Measurements from ENCODE around the gene RPS15.
"Not testable (repeated sequence)": the region's sequence is repeated elsewhere in the genome, so short reads cannot be mapped to it uniquely, and the experiment has no call there.

RPS15 gene

DNA sequence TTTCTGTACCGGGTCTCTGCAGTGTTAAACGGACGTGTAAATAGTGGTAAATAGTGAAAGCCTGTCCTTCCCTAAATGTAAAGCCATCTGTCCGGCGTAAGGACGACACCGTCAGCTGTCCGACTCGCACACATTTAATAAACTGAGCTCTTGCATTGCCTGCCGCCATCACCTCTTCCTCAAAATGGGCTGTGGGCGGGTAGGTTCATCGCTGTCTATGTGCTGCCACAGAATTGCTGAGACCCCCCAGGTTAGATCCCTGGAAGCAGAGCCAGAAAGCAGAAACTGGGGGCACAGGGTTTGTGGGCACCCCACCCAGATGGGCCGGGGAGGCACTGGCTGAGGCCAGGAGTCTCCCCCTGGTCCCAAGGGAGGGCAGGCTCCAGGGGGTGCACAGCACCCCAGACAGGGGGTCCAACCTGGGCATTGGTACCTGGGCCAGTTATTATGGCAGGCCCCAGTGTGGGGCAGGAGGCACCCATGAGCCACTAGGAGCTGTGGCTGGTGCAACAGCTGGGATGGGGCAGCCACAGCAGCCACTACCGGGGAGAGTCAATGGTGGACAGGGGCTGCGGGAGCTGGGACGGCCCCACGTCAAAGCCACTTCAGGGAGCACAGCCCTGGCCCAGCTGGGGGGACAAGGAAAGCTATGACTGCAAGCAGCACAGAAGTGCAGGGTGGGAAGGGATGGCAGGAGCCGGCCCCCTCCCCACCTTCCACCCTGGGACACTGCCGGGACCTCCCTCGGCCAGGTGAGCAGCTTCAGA is 35.1 kb downstream of the RPS15 start:
- no peak overlapping the region for H3K4me3 ChIP-seq (ENCODE audit: low read depth, low read length)
- no peaks in the 10 kb centered on the region for H3K36me3 ChIP-seq (ENCODE audit: insufficient read depth, low read length)
- H3K79me2 ChIP-seq (ENCODE audit: control insufficient read depth, insufficient read depth, low read length, unreplicated experiment): peaks cover 10% of the 10 kb centered on the region
- H3K4me1 ChIP-seq (ENCODE audit: control insufficient read depth, insufficient read depth, low read length, unreplicated experiment): peaks cover 2% of the 10 kb centered on the region
- no peaks in the 10 kb centered on the region for H3K27me3 ChIP-seq (ENCODE audit: insufficient read depth, low read length)
- no peak overlapping the region for H2AFZ ChIP-seq (ENCODE audit: low read length, unreplicated experiment)
- no peak overlapping the region for H3K27ac ChIP-seq (ENCODE audit: low read depth, low read length)

DNA sequence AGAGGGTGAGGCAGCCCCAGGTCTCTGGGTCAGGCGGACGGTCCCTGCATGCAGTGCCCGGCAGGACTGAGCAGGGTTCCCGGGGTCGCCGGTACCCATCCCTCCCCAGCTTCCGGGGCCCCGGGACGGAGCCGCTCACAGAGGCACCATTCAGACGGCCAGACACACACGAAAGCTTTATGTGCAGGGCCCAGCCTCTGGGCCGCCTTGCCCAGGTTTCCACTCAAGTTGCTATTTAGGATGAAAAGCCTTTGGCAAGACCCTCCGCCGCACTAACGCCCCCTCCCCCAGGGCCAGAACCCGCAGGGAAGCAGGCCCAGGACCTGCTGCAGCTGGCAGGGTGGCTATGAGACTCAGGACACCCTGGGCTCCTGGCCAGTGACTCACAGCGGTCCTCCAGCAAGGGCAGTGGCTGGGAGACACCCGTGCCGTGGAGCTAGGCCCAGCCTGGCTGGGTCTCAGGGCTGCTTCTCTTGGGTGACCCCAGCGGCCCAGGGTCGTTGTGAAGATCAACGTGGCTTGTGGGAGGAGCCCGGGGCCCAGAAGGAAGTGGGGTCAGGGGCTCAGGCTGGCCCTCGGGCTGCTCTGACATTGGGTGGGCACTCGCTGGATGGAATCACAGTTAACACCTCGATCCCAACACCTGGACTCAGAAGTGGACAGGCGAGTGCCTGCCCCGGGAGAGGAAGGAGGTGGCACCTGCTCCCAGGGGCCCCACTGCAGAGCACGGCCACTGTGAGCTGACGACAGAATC is 36.0 kb downstream of the RPS15 start:
- no peaks in the 10 kb centered on the region for H3K27me3 ChIP-seq (ENCODE audit: insufficient read depth, low read length)

DNA sequence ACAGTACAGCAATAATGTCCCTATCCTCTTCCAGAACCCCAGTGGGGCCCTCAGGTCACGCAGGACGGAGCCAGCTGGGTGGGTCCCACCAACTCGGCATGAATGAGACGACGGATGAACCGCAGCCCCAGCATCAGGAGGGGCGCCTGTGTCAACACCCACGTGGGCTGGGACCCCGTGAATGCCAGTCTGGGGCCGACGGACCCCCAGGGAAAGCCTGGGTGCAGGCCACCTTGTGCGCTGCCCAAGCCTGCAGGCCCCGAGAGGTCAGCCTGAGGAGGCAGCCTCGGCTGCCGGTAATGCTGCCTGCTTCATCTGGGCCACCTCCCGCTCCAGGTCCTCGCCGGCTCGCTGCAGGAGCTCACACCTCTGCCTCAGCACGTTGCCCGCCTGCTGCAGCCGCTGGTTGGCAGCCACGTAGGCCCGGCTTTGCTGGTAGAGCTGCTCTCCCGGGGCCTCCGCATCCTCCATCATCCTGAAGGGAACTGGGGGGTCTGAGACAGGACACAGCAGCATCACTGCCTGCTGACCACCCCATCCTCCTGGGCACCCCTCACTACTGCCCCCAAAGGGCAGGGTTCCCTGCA is 36.7 kb downstream of the RPS15 start:
- Histone ChIP-seq H2AFZ (ENCODE audit: low read length, unreplicated experiment) (no peak overlapping the region), H3K27ac (ENCODE audit: low read depth, low read length) (no peak overlapping the region), H3K79me2 (ENCODE audit: control insufficient read depth, insufficient read depth, low read length, unreplicated experiment) (peaks cover 14% of the 10 kb centered on the region), H3K4me3 (ENCODE audit: low read depth, low read length) (no peak overlapping the region), H3K4me1 (ENCODE audit: control insufficient read depth, insufficient read depth, low read length, unreplicated experiment) (peaks cover 2% of the 10 kb centered on the region), H3K27me3 (ENCODE audit: insufficient read depth, low read length) (no peaks in the 10 kb centered on the region), H3K36me3 (ENCODE audit: insufficient read depth, low read length) (no peaks in the 10 kb centered on the region)

More for the DNA sequence above, 36.0 kb downstream of the RPS15 start:
- Histone ChIP-seq H3K27ac (ENCODE audit: low read depth, low read length) (no peak overlapping the region), H3K4me1 (ENCODE audit: control insufficient read depth, insufficient read depth, low read length, unreplicated experiment) (peaks cover 2% of the 10 kb centered on the region), H2AFZ (ENCODE audit: low read length, unreplicated experiment) (no peak overlapping the region), H3K79me2 (ENCODE audit: control insufficient read depth, insufficient read depth, low read length, unreplicated experiment) (peaks cover 14% of the 10 kb centered on the region), H3K36me3 (ENCODE audit: insufficient read depth, low read length) (no peaks in the 10 kb centered on the region), H3K4me3 (ENCODE audit: low read depth, low read length) (no peak overlapping the region)

DNA sequence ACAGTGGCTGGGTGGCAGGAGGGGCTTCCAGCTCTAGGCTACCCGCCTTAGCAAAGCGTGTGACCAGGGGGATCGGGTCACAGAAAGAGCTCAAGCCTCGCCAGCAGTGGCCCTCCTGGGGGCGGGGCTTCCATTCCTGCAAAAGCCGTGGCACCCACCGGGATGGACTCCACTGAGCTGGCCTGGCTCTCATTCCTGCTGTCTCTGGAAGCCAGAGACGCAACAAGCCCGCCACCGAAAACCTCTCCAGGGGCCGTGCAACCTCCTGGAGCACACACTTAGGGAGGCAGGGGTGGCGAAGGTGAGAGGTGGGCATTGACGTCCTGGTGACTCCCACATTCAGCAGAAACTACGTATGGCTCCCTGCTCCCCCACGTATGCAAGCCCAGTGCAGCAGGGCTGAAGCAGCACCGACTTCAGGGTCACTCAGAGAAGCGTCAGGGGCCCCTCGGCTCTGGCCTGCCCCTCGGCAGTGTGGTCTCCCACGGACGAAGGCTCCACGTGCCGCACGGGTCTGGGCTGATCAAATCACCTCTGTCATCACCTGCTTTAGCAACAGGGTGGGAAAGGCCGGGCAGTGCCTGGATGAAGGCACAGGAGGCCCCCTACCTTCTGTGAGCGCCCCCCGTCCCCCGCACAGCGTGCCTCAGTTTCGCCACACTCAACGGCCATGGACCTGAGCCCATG is 37.7 kb downstream of the RPS15 start:
- Histone ChIP-seq H3K79me2 (ENCODE audit: control insufficient read depth, insufficient read depth, low read length, unreplicated experiment) (peaks cover 14% of the 10 kb centered on the region), H3K36me3 (ENCODE audit: insufficient read depth, low read length) (no peaks in the 10 kb centered on the region), H2AFZ (ENCODE audit: low read length, unreplicated experiment) (no peak overlapping the region), H3K27ac (ENCODE audit: low read depth, low read length) (no peak overlapping the region), H3K4me1 (ENCODE audit: control insufficient read depth, insufficient read depth, low read length, unreplicated experiment) (peaks cover 2% of the 10 kb centered on the region), H3K4me3 (ENCODE audit: low read depth, low read length) (no peak overlapping the region), H3K27me3 (ENCODE audit: insufficient read depth, low read length) (no peaks in the 10 kb centered on the region)

DNA sequence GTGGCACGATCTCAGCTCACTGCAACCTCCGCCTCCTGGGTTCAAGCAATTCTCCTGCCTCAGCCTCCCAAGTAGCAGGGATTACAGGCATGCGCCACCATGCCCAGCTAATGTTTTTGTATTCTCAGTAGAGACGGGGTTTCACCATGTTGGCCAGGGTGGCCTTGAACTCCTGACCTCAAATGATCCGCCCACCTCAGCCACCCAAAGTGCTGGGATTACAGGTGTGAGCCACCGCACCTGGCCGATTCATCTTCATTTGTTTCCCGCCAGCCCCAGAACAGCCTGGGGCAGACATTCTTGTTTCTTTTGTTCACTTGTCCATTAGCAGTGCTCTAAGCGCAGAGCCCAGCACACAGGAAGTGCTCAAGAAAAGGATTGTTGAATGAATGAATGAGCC is 38.9 kb downstream of the RPS15 start:
- H3K27ac ChIP-seq (ENCODE audit: low read depth, low read length); H3K27me3 ChIP-seq (ENCODE audit: insufficient read depth, low read length); H3K4me3 ChIP-seq (ENCODE audit: low read depth, low read length); H2AFZ ChIP-seq (ENCODE audit: low read length, unreplicated experiment); H3K4me1 ChIP-seq (ENCODE audit: control insufficient read depth, insufficient read depth, low read length, unreplicated experiment); H3K36me3 ChIP-seq (ENCODE audit: insufficient read depth, low read length): not testable (repeated sequence)
- peaks cover 14% of the 10 kb centered on the region for H3K79me2 ChIP-seq (ENCODE audit: control insufficient read depth, insufficient read depth, low read length, unreplicated experiment)

DNA sequence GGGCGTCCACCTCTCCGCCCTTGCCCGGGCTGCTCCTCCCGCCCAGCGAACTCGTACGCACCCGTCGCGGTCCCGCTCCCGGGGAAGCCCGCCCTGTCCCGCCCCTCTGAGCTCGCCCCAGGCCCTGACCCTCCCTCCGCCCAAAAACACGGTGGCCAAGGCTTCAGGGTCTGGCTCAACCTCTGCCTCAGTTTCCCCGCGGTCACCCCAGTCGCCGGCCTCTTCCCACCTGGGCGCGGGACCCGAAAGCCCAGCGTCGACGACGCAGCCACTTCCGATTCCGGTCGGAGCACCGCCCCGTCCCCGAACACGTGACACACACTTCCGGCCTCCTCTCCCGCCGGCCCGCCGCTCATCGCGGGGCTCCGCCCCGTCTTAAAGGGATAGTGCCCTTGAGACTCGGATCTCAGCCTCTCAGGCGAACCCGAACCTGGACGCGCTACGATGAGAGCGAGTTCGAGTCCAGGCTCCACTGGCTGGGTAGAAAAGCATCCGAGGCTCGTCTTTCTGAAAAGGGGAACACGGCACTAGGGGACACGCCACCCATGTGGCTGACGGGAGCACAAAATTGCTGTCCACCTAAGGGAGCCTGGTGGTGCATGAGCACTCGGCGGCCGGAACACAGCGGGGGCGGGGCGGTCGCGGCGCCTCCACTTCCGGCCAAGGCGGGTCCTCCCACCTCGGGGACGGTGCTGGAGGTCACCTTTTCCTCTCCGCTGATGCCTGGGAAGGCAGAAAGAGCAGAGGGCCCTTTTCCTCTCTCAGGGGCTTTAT is 40.9 kb downstream of the RPS15 start, which contains the start of gene C19orf25:
TSS of gene C19orf25 (minus strand) at position 282 of the 774 bp plus-strand sequence. CDS start 312 bp downstream, outside the sequence.
- Histone ChIP-seq H3K27ac (ENCODE audit: low read depth, low read length) (no peak within 1 kb of the TSS), H3K4me3 (ENCODE audit: low read depth, low read length) (peak within 1 kb of the TSS; percentile 86), H2AFZ (ENCODE audit: low read length, unreplicated experiment) (peak within 1 kb of the TSS; percentile 99), H3K27me3 (ENCODE audit: insufficient read depth, low read length) (no peaks in the 10 kb centered on the region), H3K36me3 (ENCODE audit: insufficient read depth, low read length) (no peaks in the 10 kb centered on the region), H3K79me2 (ENCODE audit: control insufficient read depth, insufficient read depth, low read length, unreplicated experiment) (peaks cover 14% of the 10 kb centered on the region), H3K4me1 (ENCODE audit: control insufficient read depth, insufficient read depth, low read length, unreplicated experiment) (no peaks in the 10 kb centered on the region)

DNA sequence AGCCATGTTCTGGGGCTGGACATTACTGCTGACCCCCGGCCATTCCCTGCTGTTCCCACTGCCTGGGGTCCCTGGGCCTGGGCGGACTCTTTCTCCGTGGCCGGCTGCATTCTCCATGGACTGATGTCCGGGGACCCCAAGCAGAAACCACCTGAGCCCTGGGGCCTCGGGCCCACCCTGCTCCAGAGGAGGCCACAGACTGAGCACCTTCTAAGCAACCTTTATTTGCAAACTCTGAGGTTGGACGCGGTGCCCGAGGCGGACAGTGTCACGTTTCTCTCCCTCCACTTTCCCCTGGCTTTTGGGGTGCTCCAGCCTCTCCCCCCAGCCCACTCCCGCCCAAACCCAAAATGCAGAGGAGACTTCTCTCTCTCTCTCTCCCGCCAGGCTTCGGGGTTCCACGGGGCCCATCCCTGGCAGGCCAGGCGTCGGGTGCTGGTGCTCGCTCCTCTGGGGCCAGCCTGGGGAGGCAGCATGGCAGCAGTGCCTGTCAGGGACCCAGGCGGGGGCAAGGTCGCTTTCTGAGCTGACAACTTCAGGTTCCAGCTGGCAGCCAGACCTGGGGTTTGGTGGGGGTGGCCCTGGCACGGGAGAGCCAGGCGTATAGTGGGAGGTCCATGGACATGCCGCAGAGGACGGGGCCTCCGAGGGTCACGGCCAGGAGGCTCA is 43.2 kb downstream of the RPS15 start:
- Histone ChIP-seq H3K36me3 (ENCODE audit: insufficient read depth, low read length) (no peaks in the 10 kb centered on the region), H2AFZ (ENCODE audit: low read length, unreplicated experiment) (no peak overlapping the region), H3K4me3 (ENCODE audit: low read depth, low read length) (no peak overlapping the region), H3K79me2 (ENCODE audit: control insufficient read depth, insufficient read depth, low read length, unreplicated experiment) (peaks cover 14% of the 10 kb centered on the region), H3K4me1 (ENCODE audit: control insufficient read depth, insufficient read depth, low read length, unreplicated experiment) (no peaks in the 10 kb centered on the region), H3K27ac (ENCODE audit: low read depth, low read length) (no peak overlapping the region), H3K27me3 (ENCODE audit: insufficient read depth, low read length) (no peaks in the 10 kb centered on the region)

DNA sequence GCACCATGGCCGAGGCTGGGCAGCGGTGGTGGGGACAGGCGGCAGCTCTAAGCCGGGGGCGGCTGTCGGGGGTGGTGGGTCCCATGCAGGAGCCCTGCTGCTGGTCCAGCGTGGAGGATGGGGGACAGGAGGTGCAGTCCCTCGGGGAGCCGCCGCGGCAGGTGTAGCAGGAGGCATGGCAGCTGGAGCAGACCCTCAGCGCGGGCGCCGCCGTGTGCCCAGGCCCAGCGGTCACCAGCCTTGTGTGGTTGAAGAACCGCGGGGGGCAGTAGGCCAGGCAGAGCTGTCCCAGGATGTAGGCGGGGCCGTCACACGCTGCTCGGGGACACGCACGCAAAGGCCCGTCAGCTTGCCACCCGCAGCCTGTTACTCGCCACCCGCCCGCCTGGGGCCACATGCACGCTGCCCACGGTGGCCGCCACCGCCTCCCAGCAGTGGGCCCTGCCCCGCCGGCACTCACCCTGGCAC is 43.7 kb downstream of the RPS15 start:
- peaks cover 14% of the 10 kb centered on the region for H3K79me2 ChIP-seq (ENCODE audit: control insufficient read depth, insufficient read depth, low read length, unreplicated experiment)
- no peak overlapping the region for H2AFZ ChIP-seq (ENCODE audit: low read length, unreplicated experiment)
- no peaks in the 10 kb centered on the region for H3K27me3 ChIP-seq (ENCODE audit: insufficient read depth, low read length)
- H3K4me1 ChIP-seq (ENCODE audit: control insufficient read depth, insufficient read depth, low read length, unreplicated experiment): no peaks in the 10 kb centered on the region
- H3K27ac ChIP-seq (ENCODE audit: low read depth, low read length): no peak overlapping the region
- H3K4me3 ChIP-seq (ENCODE audit: low read depth, low read length): no peak overlapping the region
- no peaks in the 10 kb centered on the region for H3K36me3 ChIP-seq (ENCODE audit: insufficient read depth, low read length)

DNA sequence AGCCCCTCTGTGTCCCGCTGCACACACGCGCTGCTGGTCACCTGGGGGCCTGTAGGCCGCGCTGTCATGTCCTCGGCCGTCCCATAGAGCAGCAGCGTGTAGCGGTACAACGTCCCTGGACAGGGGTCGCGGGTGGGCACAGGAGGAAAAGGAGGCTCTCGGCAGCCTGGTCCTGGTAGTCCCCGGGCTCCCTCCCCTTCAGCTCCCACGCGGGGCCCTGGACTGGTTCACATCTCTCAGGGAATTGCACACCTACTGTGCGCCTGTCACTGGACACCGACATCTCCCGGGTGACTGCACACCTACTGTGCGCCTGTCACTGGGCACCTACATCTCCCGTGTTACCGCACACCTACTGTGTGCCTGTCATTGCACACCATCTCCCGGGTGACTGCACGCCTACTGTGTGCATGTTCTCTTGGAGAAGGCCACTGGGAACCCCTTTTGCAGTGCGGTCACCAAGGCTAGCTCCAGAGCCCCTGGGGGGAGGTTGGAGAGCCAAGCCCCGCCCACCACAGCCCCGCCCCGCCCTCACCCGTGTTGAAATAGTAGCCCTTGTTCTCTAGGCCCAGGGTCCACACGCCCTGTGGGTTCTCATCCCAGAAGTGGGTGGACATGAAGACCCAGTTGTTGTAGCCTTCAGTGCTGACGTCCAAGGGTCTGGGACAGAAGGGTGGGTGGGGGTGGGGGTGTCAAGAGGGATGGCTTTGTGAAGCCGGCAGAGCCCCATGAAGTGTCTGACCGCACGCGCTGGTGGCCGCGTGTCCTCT is 44.4 kb downstream of the RPS15 start:
- H3K27me3 ChIP-seq (ENCODE audit: insufficient read depth, low read length): no peaks in the 10 kb centered on the region
- peaks cover 8% of the 10 kb centered on the region for H3K79me2 ChIP-seq (ENCODE audit: control insufficient read depth, insufficient read depth, low read length, unreplicated experiment)
- H2AFZ ChIP-seq (ENCODE audit: low read length, unreplicated experiment): no peak overlapping the region
- H3K4me1 ChIP-seq (ENCODE audit: control insufficient read depth, insufficient read depth, low read length, unreplicated experiment): no peaks in the 10 kb centered on the region
- H3K27ac ChIP-seq (ENCODE audit: low read depth, low read length): no peak overlapping the region
- H3K4me3 ChIP-seq (ENCODE audit: low read depth, low read length): no peak overlapping the region
- H3K36me3 ChIP-seq (ENCODE audit: insufficient read depth, low read length): no peaks in the 10 kb centered on the region

Measured in ACC112 (cell line).